HG02870 (cell line): Measurements from ENCODE around the gene NAPB.

Source experiments
- ATAC-seq: cut with Tn5 transposase; IDR thresholded peaks from one replicate; pipeline ENCODE4 v1.9.1; 2021; ENCODE audit warnings: mild to moderate bottlenecking, moderate library complexity; ENCODE audit not compliant: unreplicated experiment

The NAPB gene

DNA sequence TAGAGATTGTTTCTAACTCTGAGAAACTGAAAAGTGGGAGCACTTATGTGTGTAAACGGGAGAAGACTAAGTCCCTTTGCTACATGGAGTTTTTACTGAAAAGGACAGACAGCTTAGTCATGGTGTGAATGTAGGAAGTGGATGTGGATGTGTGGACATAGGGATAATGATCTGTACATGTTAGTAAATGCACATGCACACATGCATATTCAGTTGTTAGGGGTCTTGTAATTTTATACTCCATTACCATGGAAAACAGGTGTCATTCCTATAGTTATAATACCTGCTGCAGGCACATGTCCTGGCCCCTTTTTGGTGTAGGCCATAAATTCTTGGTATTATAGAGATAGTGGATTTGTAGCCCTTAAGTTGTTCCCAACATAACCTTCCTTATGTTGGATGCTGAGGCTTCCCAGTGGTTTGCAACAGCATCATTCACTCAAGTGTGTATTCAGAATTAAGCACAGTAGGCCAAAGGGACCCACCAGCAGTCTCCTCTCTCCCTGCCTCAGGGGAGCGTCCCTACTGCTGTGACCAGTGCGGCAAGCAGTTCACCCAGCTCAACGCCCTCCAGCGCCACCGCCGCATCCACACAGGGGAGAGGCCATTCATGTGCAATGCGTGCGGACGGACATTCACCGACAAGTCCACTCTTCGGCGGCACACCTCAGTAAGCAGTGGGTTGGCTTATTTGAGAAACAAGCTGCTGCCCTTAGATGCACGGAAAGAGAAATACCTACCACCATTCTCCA lies 52.0 kb downstream of the NAPB start:
- ATAC-seq, result no peak

DNA sequence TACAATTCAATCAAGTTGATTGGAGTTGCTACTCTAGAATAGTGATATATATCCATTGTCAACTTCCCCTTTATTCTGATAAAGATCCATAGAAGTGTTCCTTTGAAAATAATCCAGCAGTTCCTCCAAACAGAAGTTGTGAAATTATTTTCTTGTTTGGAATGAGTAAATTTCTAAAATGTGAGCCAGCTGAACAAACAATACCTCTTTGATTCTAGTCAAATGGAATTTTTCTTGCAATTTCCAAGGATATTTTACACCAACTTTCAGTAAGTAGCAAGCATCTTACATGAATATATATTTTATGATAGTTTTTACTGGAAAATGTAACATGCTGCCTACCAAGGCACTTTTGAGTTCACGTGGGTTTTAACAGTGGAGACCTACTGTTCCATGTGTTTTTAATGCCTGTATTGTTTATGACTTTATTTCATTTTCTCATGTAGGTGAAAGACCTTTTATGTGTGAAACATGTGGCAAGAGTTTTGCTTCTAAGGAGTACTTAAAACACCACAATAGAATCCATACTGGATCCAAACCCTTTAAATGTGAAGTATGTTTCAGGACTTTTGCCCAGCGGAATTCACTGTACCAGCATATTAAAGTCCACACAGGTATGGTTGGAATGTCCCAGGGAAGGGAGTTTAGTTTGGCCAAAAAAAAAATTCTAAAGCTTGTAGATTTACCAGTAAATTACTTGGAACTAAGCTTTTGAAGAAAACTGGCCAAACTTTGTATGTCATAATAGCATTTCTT lies 52.8 kb downstream of the NAPB start:
- ATAC-seq, result no peak

DNA sequence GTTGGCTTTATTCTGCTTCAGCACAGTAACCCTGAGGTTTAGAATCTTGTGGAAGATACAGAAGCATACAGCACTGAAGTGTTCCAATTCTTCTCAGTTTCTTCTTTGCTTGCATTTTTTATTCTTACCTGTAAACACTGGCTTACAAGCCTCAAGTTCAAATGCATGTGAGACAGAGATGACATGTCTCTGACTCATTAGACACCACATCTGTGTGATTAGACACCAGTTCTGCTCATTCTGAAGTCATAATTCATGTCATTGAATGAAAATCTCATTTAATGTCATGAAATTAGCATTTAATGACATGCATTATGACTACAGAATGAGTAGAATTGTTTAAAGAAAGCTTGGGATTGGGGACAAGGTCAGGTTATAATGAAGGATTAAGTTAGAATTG lies 53.5 kb downstream of the NAPB start:
- no peak for ATAC-seq

DNA sequence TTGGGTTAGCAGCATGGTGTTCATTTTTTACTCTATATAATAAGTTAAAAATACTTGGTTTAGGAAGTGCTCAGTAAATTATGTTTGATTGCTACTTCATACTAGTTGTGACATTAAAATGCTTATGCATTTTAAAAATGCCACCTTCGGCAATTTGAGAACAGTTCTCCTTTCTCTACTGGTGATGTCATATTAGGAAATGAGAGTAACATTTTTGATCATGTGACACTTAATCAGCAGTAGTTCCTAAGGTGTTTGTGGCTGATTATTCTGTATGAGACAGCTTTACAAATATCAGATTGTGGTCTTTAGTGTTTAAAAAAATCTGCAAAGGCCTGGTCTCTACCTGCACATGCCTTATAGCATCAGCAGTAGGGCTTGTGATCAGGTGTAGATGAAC lies 54.9 kb downstream of the NAPB start:
- no peak for ATAC-seq

DNA sequence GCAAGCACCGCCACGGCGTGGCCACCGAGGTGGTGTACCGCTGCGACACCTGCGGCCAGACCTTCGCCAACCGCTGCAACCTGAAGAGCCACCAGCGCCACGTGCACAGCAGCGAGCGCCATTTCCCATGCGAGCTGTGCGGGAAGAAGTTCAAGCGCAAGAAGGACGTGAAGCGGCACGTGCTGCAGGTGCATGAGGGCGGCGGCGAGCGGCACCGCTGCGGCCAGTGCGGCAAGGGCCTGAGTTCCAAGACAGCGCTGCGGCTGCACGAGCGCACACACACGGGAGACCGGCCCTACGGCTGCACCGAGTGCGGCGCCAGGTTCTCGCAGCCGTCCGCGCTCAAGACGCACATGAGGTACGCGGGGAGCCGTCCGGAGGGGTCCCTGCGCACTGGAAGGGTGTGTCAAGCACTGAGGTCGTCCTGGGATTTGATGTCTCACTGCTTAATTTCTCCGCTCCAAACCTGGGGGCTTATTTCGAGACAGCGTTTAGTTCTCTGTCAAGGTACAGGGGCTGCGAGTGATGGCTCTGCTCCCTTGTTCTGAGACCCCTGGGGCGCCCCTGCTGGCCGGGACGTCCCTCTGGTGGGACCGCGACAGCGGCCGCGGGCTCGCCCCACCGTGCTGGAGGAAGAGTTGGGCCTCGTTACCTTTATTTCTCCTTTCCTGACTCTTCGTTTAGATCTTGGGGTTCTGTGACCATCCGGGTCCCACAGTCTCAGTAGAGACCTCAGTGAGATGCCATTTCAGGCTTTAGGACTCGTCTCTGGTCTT lies 55.7 kb downstream of the NAPB start:
- no peak for ATAC-seq

DNA sequence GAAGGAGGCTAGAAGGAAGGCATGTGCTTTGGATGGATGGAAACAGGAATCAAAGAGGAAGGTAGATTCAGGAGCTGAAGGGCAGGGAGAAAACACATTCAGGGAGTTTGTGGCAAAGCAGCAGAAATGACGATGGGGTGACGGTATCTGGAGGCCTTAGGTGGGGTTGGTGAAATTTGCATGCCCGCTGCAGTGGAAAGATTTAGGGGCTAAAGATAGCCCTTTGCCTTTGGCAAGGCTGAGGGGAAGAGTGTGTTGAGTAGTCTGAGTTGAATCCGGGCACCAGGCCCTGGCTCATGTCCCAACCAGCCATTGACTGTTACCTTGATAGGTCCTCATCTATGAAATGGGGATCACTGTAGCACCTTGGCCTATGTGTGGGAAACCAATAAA lies 58.0 kb downstream of the NAPB start:
- ATAC-seq, result no peak

DNA sequence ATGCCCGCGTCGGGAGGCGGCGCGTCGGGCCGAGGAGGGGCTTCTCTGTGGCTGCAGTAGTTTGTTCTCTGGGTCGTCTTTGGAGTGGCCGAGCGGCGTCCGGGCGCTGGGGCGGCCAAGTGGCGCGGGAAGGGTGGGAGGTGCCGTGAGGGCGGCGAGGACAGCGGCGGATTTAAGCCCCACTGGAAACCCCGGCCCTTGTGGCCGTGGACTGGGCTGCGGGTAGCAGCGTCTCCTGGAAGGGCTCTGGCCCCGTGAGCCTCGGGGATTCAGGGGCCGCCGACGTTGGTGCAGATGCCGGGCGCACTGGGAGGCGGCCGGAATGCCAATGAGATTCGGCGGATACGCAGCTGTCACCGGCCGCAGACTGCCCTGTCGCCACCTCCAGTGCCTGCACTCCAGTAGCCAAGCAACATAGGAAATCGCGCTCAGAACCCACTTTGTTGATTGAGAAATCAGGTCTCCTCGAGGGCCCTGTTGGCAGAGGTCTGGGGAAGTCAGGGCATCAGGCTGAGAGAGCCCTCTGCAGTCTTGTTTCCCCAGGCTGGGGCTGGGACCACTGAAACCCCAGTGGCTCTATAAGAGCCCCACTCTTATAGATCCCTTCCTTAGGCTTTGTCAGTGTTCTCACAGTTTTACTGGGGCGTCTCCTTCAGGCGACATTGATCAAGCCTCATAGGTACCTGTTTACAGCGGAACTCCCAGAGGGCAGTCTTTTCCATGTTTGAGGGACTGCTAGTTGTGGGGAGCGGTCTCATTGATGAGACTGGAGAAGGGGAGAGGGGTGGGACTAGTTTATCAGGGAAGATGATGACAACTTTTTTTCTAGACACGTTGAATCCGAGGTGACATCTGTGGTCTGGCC lies 58.7 kb downstream of the NAPB start:
- peak; percentile 15 for ATAC-seq

DNA sequence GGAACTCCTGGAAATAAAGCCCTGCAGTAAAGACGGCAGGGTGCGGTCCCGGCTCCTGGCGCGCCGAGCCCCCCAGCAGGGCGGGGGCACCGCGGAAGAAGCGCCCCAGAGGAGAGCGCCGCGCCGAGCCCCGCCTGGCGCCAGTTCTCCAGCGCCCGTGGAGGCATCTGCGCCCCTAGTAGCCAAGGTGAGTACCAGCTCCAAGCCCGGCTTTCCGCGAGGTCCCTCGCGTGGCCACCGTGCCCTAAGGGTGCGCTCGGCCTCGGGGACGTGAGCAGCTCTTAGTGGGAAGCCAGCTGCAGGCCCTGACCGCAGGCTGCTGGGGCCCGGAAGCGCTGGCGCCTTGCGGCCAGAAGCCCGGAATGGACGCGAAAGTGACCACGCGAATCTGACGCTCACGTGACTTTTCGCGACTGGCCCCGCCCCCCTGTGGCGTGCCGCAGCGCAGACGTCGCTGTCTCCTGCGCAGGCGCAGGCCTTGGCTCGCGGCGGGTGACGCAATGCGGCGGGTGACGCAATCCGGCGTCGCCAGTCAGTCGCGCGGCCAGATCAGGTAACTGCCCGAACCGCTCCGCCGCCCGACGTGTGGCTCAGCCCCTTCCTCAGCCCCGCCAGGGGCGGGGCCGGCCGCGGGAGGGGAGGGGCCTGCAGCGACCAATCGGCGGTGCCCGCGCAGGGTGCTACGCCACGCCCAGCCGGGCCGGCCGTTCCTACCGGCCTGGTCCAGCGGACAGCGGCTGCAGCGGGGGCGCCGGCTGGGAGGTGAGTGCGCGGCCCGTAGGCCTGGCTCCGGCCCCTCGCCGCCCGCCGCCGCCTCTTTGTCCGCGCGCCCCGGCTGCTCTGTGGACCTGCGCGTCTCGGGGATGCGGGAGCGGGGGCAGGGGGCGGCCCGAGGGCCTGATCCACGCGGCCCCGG lies 59.6 kb downstream of the NAPB start, which contains the start of gene GZF1:
TSS of gene GZF1 (plus strand) at position 707 of the 916 bp plus-strand sequence. CDS start 2,202 bp downstream, outside the sequence.
- peak; percentile 52 for ATAC-seq

DNA sequence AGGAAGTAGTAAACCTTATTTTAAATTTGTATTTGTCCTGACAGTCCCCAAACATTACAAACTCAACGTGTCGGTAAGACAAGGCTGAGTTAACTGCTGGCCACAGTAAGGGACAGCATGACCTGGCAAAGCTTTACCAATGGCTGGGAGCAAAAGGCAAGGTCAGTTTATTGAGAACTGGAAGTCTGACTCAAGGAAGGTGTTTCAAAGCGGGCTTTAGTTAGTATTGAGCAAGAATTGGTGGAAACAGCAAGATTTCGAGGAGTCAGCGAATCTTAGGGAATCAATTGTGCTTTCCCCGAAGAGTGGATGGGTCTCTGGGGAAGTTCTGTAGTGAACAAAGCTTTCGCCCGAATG lies 60.2 kb downstream of the NAPB start:
- ATAC-seq, result no peak

DNA sequence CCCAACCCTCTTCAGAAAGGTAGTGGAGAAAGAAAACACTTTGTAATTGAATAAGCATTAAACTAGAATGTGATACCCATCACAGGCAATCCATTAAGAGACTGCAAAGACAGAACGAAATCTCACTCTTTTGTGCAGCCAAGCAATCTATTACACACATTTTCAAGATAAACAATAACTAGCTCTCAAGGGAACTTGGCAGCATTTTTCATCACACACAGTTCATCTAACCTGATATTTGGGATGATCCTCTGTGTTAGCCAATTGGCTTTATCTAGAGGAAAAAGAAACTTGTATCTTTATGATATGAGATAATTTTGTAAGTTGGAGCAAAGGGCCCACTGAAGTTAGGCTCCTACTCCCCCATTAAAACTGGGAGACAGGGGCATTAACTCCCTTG lies 60.8 kb downstream of the NAPB start:
- no peak for ATAC-seq

DNA sequence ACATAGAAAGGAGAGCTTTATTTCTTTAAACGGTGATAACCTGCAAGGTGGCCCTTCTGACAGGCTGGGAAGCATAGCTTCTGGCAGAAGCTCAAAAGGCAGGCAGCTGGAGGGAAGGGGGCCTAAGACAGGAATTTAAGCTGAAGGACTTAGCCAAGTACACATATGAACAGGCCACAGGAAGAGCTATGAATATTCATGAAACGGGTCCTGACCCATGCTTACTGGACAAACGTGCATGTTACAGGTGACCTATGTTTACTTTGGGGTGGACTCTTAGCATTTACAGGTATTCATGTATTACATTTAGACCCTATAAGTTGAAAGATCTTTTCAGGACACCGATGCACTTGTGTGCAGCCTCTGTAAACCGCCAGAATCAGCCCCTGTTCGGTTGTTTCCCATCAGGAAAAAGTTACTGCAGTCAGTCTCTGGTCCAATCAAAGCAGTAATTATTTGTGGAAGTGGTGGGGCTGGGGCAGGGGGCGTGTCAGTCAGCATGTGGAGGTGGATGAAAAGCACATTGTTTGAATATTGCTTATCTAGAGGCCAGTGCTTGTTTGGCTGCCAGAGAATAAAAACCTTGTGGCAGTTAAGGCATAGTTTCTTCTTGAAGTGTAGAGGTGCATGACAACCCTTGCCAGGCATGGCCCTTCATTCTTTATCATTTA lies 62.2 kb downstream of the NAPB start:
- ATAC-seq, result no peak

DNA sequence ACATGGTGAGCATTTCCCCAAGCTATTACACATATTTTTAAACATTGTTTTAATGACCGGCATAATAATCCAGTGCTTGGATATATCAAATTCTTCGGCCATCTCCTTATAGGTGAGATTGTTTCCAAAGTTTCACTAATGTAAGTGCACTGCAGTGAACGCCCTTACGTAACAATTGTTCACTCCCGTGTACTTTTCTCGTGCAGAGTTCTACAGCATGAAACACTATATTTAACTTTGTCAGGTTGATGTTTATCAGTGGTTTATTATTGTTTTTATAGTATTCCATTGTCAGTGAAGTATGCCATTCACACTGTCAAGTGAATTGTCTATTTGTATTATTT lies 62.8 kb downstream of the NAPB start:
- ATAC-seq, result no peak

DNA sequence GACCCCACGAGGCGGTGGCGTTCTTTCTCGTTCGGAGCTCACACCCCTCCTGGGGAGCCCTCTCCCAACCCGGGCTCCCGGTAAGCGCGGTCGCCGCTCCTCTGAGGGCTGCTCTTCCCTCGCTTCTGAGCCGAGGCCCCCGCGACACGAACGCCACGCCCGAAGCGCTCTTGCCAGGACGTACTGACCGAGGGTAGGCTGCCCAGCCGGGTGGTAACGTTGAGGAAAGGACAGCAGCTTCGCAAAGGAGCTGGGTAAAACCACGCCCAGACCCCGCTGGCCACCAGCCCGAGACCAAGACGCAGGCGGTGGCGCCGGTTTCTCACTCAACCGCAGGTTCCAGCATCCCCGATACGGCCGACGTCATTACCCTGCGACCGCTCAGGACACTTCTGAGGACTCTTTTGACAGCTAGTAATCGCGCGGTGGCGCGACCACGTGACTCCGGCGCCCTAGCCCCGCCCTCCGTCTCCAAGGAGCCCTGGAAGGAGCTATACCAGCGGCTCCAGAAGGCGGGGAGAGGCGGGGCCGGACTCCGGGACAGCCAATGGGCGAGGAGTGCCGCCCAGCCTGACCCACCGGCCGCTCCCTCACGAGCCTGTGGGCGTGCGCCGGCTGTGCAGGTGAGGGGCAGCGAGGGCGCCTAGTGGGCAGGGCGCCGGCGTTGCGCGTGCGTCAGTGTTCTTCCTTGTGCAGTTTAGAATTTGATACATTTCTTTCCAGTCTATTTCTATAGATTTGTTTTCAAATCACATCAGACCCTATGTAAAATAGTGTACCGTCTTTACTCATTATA lies 63.3 kb downstream of the NAPB start:
- ATAC-seq, result peak; percentile 70

DNA sequence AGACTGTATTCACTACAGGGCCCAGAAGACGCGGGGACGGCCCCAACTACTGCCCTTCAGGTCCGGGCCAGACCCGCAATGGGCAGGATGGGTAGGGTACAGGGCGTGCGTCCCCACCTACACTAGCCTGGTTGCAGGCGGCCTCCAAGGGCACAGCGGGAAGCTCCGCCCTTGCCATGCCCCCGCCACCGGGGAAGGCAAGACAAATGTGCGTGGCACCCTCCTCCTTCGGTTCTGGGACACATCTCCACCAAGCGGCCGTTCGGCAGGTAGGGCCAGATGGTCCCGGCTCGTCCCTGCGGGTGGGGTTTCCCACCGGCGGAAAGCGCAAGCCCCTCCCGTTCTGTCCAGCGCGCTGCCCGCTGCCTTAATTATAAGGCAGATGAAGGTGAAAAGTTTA lies 65.1 kb downstream of the NAPB start:
- no peak for ATAC-seq

DNA sequence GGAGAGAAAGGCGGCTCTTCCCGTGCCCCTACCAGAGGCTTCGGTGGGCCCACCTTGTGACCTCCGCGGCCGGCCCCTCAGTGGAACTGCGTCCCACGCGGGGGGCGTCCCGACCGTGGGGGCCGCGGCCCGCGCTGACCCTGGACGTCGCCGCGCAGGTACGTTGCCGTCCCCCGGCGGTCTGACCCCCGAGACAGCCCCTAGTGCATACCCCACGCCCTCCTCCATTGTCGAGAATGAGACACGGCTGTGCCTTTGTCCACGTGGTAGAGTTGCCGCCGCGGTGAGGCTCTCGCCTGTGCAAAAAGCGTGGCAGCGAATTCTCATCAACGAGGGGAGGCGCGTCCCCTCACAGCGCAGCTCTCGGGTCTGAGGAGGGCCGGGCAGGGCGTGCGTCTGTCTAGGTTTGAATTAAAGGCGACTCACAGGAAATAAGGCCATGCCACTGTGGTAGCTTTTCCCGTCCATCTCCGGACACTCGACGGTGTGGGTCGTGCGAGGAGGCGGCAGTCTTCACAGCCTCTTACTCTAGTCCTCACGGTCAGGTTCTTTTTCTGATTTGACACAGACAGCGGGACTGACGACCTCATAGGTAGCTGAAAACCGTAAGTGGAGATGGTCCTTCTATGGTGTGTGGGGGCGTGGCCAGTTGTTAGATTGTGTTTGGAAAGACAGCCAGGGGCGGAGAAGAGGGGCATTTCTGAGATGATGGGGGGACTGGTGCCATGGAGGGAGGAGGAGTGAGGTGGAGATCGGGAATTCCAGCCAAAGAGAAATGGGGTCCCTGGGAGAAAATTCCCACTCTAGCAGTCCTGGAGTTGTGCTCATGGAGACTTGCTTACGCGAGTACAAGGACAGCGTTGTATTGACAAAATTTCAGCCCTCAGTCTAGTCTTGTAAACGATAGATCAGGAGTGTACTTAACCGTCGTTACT lies 70.1 kb downstream of the NAPB start:
- peak; percentile 27 for ATAC-seq

DNA sequence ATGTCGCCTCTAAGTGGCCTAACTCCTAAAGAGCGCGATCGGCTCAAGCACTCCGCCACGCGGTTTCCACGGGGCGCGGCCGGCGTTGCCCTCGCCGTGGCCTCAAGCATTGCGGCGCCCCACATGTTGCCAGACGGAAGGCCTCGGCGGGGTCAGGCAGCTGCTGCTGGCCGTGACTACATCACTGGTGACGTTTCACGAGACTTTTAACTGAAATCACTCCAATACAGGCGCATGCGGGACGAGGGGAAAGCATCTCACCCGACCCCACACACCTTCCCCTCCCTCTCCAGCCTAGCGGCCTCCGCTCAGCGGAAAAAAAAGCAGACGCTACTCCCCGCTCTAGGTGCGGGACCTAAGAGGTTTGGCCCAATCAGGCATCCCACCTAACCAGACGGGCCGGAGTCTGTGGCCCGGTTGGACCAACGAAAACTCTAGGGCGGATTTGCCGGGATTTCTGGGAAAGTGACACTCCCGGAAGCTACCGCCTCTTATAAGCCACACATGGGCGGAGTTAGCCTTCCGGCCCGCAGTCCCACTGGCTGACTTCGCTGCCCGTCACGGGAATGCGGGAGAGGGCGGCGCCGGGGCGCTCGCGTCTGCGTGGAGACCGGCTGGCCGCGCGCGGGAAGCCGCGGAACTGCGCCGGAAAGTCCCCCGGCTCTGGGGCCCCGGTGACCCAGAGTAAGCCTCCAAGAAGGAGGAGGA lies 70.9 kb downstream of the NAPB start, which contains the start of gene NXT1:
TSS of gene NXT1 (plus strand) at position 596 of the 708 bp plus-strand sequence. CDS start 3,251 bp downstream, outside the sequence.
- peak; percentile 77 for ATAC-seq
